H9 (cell line): Measurements from ENCODE around the gene FARS2. TPM values are rescaled to one million over a fixed set of nuclear protein-coding genes. Genes with fewer than 3 reads are reported as not detected.

Experiments used
- DNase-seq: peaks from one replicate; pipeline ENCODE4 v3.0.0-alpha.2; 2017
- H2AFZ ChIP-seq: one replicate; pipeline ENCODE4 v1.6.1; 2013; ENCODE audit warnings: mild to moderate bottlenecking, low read length, control low read depth, moderate library complexity
- H2AK5ac ChIP-seq: 2 replicates; pipeline ENCODE4 v1.6.1; 2013; ENCODE audit warnings: low read length, control low read depth, mixed read lengths; ENCODE audit not compliant: insufficient read length
- H2BK120ac ChIP-seq: one replicate; pipeline ENCODE4 v1.6.1; 2013; ENCODE audit warnings: low read depth, mild to moderate bottlenecking, low read length, control low read depth, inconsistent platforms; ENCODE audit not compliant: poor library complexity, severe bottlenecking
- H2BK12ac ChIP-seq: 2 replicates; pipeline ENCODE4 v1.6.1; 2013; ENCODE audit warnings: low read length, control low read depth, mixed read lengths, low read depth; ENCODE audit not compliant: insufficient read length
- H2BK15ac ChIP-seq: 2 replicates; pipeline ENCODE4 v1.6.1; 2013; ENCODE audit warnings: low read depth, low read length, control low read depth
- H2BK20ac ChIP-seq: one replicate; pipeline ENCODE4 v1.6.1; 2013; ENCODE audit warnings: low read depth, mild to moderate bottlenecking, low read length, control low read depth, inconsistent platforms; ENCODE audit not compliant: poor library complexity, severe bottlenecking
- H2BK5ac ChIP-seq: 2 replicates; pipeline ENCODE4 v1.6.1; 2013; ENCODE audit warnings: low read length, control low read depth, mixed read lengths; ENCODE audit not compliant: insufficient read length
- H3K14ac ChIP-seq: 2 replicates; pipeline ENCODE4 v1.6.1; 2013; ENCODE audit warnings: low read length, control low read depth; ENCODE audit not compliant: insufficient read depth
- H3K18ac ChIP-seq: 2 replicates; pipeline ENCODE4 v1.6.1; 2013; ENCODE audit warnings: low read depth, mild to moderate bottlenecking, mixed read lengths, low read length, control low read depth; ENCODE audit not compliant: insufficient read length
- H3K23ac ChIP-seq: 2 replicates; pipeline ENCODE4 v1.6.1; 2013; ENCODE audit warnings: low read length, control low read depth, mixed read lengths, low read depth; ENCODE audit not compliant: insufficient read length
- H3K23me2 ChIP-seq: 2 replicates; pipeline ENCODE4 v1.6.1; 2013; ENCODE audit warnings: low read depth, mild to moderate bottlenecking, mixed read lengths, low read length, control low read depth; ENCODE audit not compliant: insufficient read length, poor library complexity, severe bottlenecking
- H3K27ac ChIP-seq: 2 replicates; pipeline ENCODE4 v1.5.1; 2013; ENCODE audit warnings: low read length, control low read depth, mixed read lengths, low read depth; ENCODE audit not compliant: insufficient read length
- H3K27me3 ChIP-seq: 2 replicates; pipeline ENCODE4 v1.6.1; 2013; ENCODE audit warnings: low read length, control low read depth, inconsistent platforms; ENCODE audit not compliant: insufficient read depth
- H3K4ac ChIP-seq: 2 replicates; pipeline ENCODE4 v1.6.1; 2013; ENCODE audit warnings: low read depth, mild to moderate bottlenecking, control low read depth, inconsistent platforms, low read length, moderate library complexity
- H3K4me1 ChIP-seq: 2 replicates; pipeline ENCODE4 v1.6.1; 2013; ENCODE audit warnings: low read length, control low read depth, inconsistent platforms; ENCODE audit not compliant: insufficient read depth
- H3K4me2 ChIP-seq: 2 replicates; pipeline ENCODE4 v1.6.1; 2013; ENCODE audit warnings: low read length, control low read depth, mixed read lengths; ENCODE audit not compliant: insufficient read length, insufficient read depth
- H3K56ac ChIP-seq: 2 replicates; pipeline ENCODE4 v1.6.1; 2013; ENCODE audit warnings: low read depth, mild to moderate bottlenecking, mixed read lengths, low read length, control low read depth; ENCODE audit not compliant: insufficient read length
- H3K79me1 ChIP-seq: 2 replicates; pipeline ENCODE4 v1.6.1; 2013; ENCODE audit warnings: low read depth, mild to moderate bottlenecking, moderate library complexity, low read length, control low read depth, inconsistent platforms; ENCODE audit not compliant: insufficient read depth, poor library complexity, severe bottlenecking
- H3K79me2 ChIP-seq: 2 replicates; pipeline ENCODE4 v1.6.1; 2013; ENCODE audit warnings: low read length, control low read depth, inconsistent platforms; ENCODE audit not compliant: insufficient read depth
- H3K9ac ChIP-seq: 2 replicates; pipeline ENCODE4 v1.6.1; 2013; ENCODE audit warnings: low read length, control low read depth, mixed read lengths; ENCODE audit not compliant: insufficient read length; ENCODE audit errors: extremely low read depth
- H3K9me3 ChIP-seq: one replicate; pipeline ENCODE4 v1.6.1; 2013; ENCODE audit warnings: low read depth, low read length, inconsistent platforms; ENCODE audit not compliant: control insufficient read depth
- H3T11ph ChIP-seq: one replicate; pipeline ENCODE4 v1.6.1; 2013; ENCODE audit warnings: mild to moderate bottlenecking, low read length, control low read depth, inconsistent platforms
- H4K20me1 ChIP-seq: one replicate; pipeline ENCODE4 v1.6.1; 2013; ENCODE audit not compliant: control insufficient read depth, insufficient read length, insufficient read depth
- H4K5ac ChIP-seq: 2 replicates; pipeline ENCODE4 v1.6.1; 2013; ENCODE audit warnings: low read depth, mild to moderate bottlenecking, mixed read lengths, low read length, control low read depth; ENCODE audit not compliant: insufficient read length
- H4K8ac ChIP-seq: replicated peaks from 2 replicates; pipeline ENCODE4 v1.6.1; 2013; ENCODE audit warnings: low read length, control low read depth, mixed read lengths, low read depth; ENCODE audit not compliant: insufficient read length
- H4K91ac ChIP-seq: 2 replicates; pipeline ENCODE4 v1.6.1; 2013; ENCODE audit warnings: low read depth, mild to moderate bottlenecking, moderate library complexity, mixed read lengths, low read length, control low read depth; ENCODE audit not compliant: insufficient read length
- H3K27ac Mint-ChIP-seq, 3 experiments: 2 replicates in 2 of 3; 3 replicates in 1 of 3; pipeline ENCODE4 v1.8.0; 2020 to 2021; ENCODE audit warnings: mixed read lengths in 3 of 3, mild to moderate bottlenecking in 1 of 3, moderate library complexity in 1 of 3
- H3K27me3 Mint-ChIP-seq: 2 replicates; pipeline ENCODE4 v1.8.0; 2021; ENCODE audit warnings: low read depth, mild to moderate bottlenecking, moderate library complexity, mixed read lengths
- H3K36me3 Mint-ChIP-seq, 3 experiments: 2 replicates in 2 of 3; 3 replicates in 1 of 3; pipeline ENCODE4 v1.8.0; 2020 to 2021; ENCODE audit warnings: low read depth in 3 of 3, mixed read lengths in 3 of 3; ENCODE audit not compliant: insufficient read depth in 1 of 3
- H3K4me1 Mint-ChIP-seq, 2 experiments: 2 replicates each; pipeline ENCODE4 v1.8.0; 2020; ENCODE audit warnings: mixed read lengths in 2 of 2
- H3K4me3 Mint-ChIP-seq, 2 experiments: 2 replicates in 1 of 2; 3 replicates in 1 of 2; pipeline ENCODE4 v1.8.0; 2020 to 2021; ENCODE audit warnings: mild to moderate bottlenecking in 2 of 2, mixed read lengths in 2 of 2, moderate library complexity in 1 of 2
- H3K9me3 Mint-ChIP-seq, 2 experiments: 2 replicates in 1 of 2; 3 replicates in 1 of 2; pipeline ENCODE4 v1.8.0; 2020; ENCODE audit warnings: mild to moderate bottlenecking in 2 of 2, mixed read lengths in 2 of 2, moderate library complexity in 1 of 2
- CTCF ChIP-seq: fragments of 200-600 bp; sonication (generic); conservative IDR thresholded peaks from 3 replicates; pipeline ENCODE4 v1.8.0; 2021; ENCODE audit warnings: antibody characterized with exemption, mild to moderate bottlenecking
- WGBS: extraction: QIAGEN DNeasy Blood & Tissue Kit; methylation state at CpG from one replicate; pipeline ENCODE4 v1.1.7; 2013; ENCODE audit warnings: missing lambda C conversion rate, low lambda C conversion rate, mixed read lengths; ENCODE audit not compliant: insufficient read length; ENCODE audit errors: extremely low coverage; 5-methylcytosine and 5-hydroxymethylcytosine counted together
- total RNA-seq: library from RNA; stranded (reverse); gene quantifications from 2 replicates; pipeline ENCODE4 v1.2.1, GENCODE V29; 2021

FARS2 gene
- total RNA-seq, 1 experiment from 2014 or later = 8.5 TPM

DNA sequence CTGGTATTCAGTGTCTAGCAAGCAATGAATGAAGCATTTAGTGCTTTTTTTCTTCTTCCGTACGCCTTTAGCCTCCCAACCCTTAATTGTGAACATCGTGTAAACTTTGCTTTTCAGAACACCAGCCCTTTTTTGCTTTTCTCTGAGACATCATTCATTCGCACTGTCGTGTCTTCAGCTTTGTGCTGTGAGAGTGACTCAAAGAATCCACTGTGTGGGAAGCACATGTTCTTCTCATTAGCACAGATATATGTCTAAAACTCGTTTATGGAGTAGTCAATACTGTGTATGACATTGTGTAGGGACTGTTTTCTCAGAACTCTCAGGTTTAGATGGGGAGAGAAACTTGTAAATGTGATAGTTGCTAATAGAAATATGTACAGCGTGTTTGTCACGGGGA, 279.1 kb downstream of the FARS2 start:
- Histone ChIP-seq H4K5ac (no peak overlapping the region), H3K9ac (no peak overlapping the region), H4K8ac (no peak overlapping the region), H2BK5ac (no peak overlapping the region), H2BK120ac (no peak overlapping the region), H4K20me1 (no peaks in the 10 kb centered on the region), H2AFZ (no peak overlapping the region), H3K4me1 (0 out of 2 replicates have a peak, but pooled peaks cover 3% of the 10 kb centered on the region), H2BK20ac (no peak overlapping the region), H2BK12ac (no peak overlapping the region), H3K4ac (no peak overlapping the region), H3K27ac (no peak overlapping the region), H3K14ac (no peak overlapping the region), H3K9me3 (no peaks in the 10 kb centered on the region), H3K4me2 (no peak overlapping the region), H3K79me1 (no peaks in the 10 kb centered on the region), H3K79me2 (no peaks in the 10 kb centered on the region), H2BK15ac (no peak overlapping the region), H3K18ac (no peak overlapping the region), H4K91ac (no peak overlapping the region), H2AK5ac (no peak overlapping the region), H3T11ph (no peak overlapping the region), H3K27me3 (no peaks in the 10 kb centered on the region), H3K23me2 (no peaks in the 10 kb centered on the region), H3K56ac (no peak overlapping the region), H3K23ac (no peak overlapping the region)
- Mint-ChIP-seq H3K36me3 (peaks cover 6 to 12% (median 8%) of the 10 kb centered on the region in 3 experiments), H3K9me3 (peaks cover 0 to 3% of the 10 kb centered on the region in 2 experiments; a peak in 2 of 5 replicates), H3K4me3 (no peak overlapping the region), H3K27me3 (no peaks in the 10 kb centered on the region), H3K27ac (no peak overlapping the region; a peak in 1 of 7 replicates), H3K4me1 (peaks cover 11 to 12% of the 10 kb centered on the region in 2 experiments)
- no CpG with 5 or more reads among the region's 8 CpGs for WGBS
- TF ChIP-seq CTCF = no peak
- DNase-seq = no peak
